OCI-LY7 (cell line): ENCODE data around the gene PPL. TPM values are rescaled to one million over a fixed set of nuclear protein-coding genes. Genes with fewer than 3 reads are reported as not detected.

ENCODE experiments used
- Bru-seq: library from RNA; stranded (reverse); fragments of 400-500 nt; gene quantifications from one replicate; lab custom pipeline; 2021; lab: Mats Ljungman, UMichigan
- BruChase-seq, 2 experiments: library from RNA; stranded (reverse); fragments of 400-500 nt; gene quantifications; one replicate each; lab custom pipeline; 2021; lab: Mats Ljungman, UMichigan
- BruUV-seq: library from RNA; stranded (reverse); fragments of 400-500 nt; replicated peaks from 2 replicates; lab custom pipeline; 2021; lab: Mats Ljungman, UMichigan
- CTCF ChIA-PET: fragments of 300-600 bp; sonication (Branson Sonifier 250); formaldehyde crosslinking; loops from one replicate; lab custom pipeline; 2022; ENCODE audit warnings: antibody characterized with exemption; ENCODE audit not compliant: unreplicated experiment; lab: Charles Lee
- POLR2A ChIA-PET: fragments of 300-600 bp; sonication (Branson Sonifier 250); formaldehyde crosslinking; loops from one replicate; lab custom pipeline; 2022; ENCODE audit warnings: antibody characterized with exemption; lab: Charles Lee
- DNase-seq: peaks from one replicate; pipeline ENCODE4 v3.0.0-alpha.2; 2015; ENCODE audit warnings: low spot score
- H2AFZ ChIP-seq: fragments of 200-600 bp; sonication (generic), shearing (Covaris generic); 2 replicates; pipeline ENCODE4 v1.6.1; 2014; ENCODE audit warnings: mild to moderate bottlenecking, antibody characterized with exemption, low read length, moderate library complexity
- H3K27ac ChIP-seq: fragments of 200-600 bp; sonication (generic); 2 replicates; pipeline ENCODE4 v1.5.1; 2014; ENCODE audit warnings: mixed run types, low read depth, mild to moderate bottlenecking, moderate library complexity, low read length, inconsistent platforms; ENCODE audit not compliant: poor library complexity, severe bottlenecking
- H3K36me3 ChIP-seq: fragments of 200-600 bp; sonication (generic); 2 replicates; pipeline ENCODE4 v1.6.1; 2014; ENCODE audit warnings: mild to moderate bottlenecking, antibody characterized with exemption, low read length, moderate library complexity, mixed read lengths; ENCODE audit not compliant: insufficient read depth
- H3K4me1 ChIP-seq: fragments of 200-600 bp; sonication (generic); 2 replicates; pipeline ENCODE4 v1.5.1; 2014; ENCODE audit warnings: mild to moderate bottlenecking, low read length; ENCODE audit not compliant: insufficient read depth, poor library complexity, severe bottlenecking
- H3K4me2 ChIP-seq: fragments of 200-600 bp; sonication (generic); 2 replicates; pipeline ENCODE4 v1.6.1; 2014; ENCODE audit warnings: mild to moderate bottlenecking, low read length
- H3K4me3 ChIP-seq: fragments of 200-600 bp; sonication (generic); 2 replicates; pipeline ENCODE4 v1.5.1; 2014; ENCODE audit warnings: mild to moderate bottlenecking, low read depth, low read length; ENCODE audit not compliant: poor library complexity, severe bottlenecking
- H3K79me2 ChIP-seq: fragments of 200-600 bp; sonication (generic); 2 replicates; pipeline ENCODE4 v1.6.1; 2016; ENCODE audit warnings: low read depth, mild to moderate bottlenecking, low read length, moderate library complexity, mixed read lengths; ENCODE audit not compliant: insufficient read depth
- H3K9me2 ChIP-seq: fragments of 200-600 bp; sonication (generic); 2 replicates; pipeline ENCODE4 v1.6.1; 2016; ENCODE audit warnings: mild to moderate bottlenecking, low read length, mixed read lengths; ENCODE audit not compliant: insufficient read depth
- H3K9me3 ChIP-seq: fragments of 200-600 bp; sonication (generic); 2 replicates; pipeline ENCODE4 v1.6.1; 2014; ENCODE audit warnings: mild to moderate bottlenecking, mixed run types, low read length, mixed read lengths
- H4K20me1 ChIP-seq: fragments of 200-600 bp; sonication (generic); 2 replicates; pipeline ENCODE4 v1.6.1; 2014; ENCODE audit warnings: mild to moderate bottlenecking, antibody characterized with exemption, low read length, moderate library complexity, mixed read lengths; ENCODE audit not compliant: insufficient read depth
- EZH2phosphoT487 ChIP-seq: fragments of 200-600 bp; sonication (generic); IDR thresholded peaks from 2 replicates; pipeline ENCODE4 v1.6.1; 2018; ENCODE audit warnings: low read depth, borderline replicate concordance, mild to moderate bottlenecking, mixed run types, antibody characterized with exemption, low read length, moderate library complexity, mixed read lengths
- intact Hi-C: fragments of 100-400 bp; cut with micrococcal nuclease; formaldehyde crosslinking; loops from one replicate; pipeline ENCODE4 v1.10.0; 2022; ENCODE audit not compliant: unreplicated experiment
- long read RNA-seq: library from polyadenylated mRNA; stranded (forward); transcript quantifications from one replicate; pipeline ENCODE4 v2.0.0, GENCODE V29; 2022
- total RNA-seq, 2 experiments: library from RNA; depleted of rRNA in 1 of 2; stranded (reverse); fragments of >200 nt in 1 of 2; shearing (Covaris generic) in 1 of 2; gene quantifications; 2 replicates each; pipeline ENCODE4 v1.2.3, GENCODE V29; 2014 to 2022
- TF ChIP-seq, protein P1 (sequence below): fragments of 200-600 bp; sonication (generic); conservative IDR thresholded peaks from 2 replicates; pipeline ENCODE4 v1.5.1; 2014; ENCODE audit warnings: mild to moderate bottlenecking, antibody characterized with exemption, low read length, moderate library complexity, mixed read lengths

PPL gene, protein sequence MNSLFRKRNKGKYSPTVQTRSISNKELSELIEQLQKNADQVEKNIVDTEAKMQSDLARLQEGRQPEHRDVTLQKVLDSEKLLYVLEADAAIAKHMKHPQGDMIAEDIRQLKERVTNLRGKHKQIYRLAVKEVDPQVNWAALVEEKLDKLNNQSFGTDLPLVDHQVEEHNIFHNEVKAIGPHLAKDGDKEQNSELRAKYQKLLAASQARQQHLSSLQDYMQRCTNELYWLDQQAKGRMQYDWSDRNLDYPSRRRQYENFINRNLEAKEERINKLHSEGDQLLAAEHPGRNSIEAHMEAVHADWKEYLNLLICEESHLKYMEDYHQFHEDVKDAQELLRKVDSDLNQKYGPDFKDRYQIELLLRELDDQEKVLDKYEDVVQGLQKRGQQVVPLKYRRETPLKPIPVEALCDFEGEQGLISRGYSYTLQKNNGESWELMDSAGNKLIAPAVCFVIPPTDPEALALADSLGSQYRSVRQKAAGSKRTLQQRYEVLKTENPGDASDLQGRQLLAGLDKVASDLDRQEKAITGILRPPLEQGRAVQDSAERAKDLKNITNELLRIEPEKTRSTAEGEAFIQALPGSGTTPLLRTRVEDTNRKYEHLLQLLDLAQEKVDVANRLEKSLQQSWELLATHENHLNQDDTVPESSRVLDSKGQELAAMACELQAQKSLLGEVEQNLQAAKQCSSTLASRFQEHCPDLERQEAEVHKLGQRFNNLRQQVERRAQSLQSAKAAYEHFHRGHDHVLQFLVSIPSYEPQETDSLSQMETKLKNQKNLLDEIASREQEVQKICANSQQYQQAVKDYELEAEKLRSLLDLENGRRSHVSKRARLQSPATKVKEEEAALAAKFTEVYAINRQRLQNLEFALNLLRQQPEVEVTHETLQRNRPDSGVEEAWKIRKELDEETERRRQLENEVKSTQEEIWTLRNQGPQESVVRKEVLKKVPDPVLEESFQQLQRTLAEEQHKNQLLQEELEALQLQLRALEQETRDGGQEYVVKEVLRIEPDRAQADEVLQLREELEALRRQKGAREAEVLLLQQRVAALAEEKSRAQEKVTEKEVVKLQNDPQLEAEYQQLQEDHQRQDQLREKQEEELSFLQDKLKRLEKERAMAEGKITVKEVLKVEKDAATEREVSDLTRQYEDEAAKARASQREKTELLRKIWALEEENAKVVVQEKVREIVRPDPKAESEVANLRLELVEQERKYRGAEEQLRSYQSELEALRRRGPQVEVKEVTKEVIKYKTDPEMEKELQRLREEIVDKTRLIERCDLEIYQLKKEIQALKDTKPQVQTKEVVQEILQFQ (N-terminal part only)
- total RNA-seq (2014; rRNA removed; shearing (Covaris generic)) = not detected in 2 replicates
- total RNA-seq (2022) = not detected in 2 replicates
- Bru-seq, nascent RNA = percentile 11 among the genes with signal in this experiment
- BruChase-seq, experiment 1, labeled RNA remaining after a 6-hour chase = percentile 5 among the genes with signal in this experiment
- percentile 13 among the genes with signal in this experiment for BruChase-seq, experiment 2, labeled RNA remaining after a 2-hour chase
- long read RNA-seq, partial matches to known transcripts = 0 of 5 reads
- long read RNA-seq, other reads (novel, unspliced or antisense) = 5 of 5 reads

DNA sequence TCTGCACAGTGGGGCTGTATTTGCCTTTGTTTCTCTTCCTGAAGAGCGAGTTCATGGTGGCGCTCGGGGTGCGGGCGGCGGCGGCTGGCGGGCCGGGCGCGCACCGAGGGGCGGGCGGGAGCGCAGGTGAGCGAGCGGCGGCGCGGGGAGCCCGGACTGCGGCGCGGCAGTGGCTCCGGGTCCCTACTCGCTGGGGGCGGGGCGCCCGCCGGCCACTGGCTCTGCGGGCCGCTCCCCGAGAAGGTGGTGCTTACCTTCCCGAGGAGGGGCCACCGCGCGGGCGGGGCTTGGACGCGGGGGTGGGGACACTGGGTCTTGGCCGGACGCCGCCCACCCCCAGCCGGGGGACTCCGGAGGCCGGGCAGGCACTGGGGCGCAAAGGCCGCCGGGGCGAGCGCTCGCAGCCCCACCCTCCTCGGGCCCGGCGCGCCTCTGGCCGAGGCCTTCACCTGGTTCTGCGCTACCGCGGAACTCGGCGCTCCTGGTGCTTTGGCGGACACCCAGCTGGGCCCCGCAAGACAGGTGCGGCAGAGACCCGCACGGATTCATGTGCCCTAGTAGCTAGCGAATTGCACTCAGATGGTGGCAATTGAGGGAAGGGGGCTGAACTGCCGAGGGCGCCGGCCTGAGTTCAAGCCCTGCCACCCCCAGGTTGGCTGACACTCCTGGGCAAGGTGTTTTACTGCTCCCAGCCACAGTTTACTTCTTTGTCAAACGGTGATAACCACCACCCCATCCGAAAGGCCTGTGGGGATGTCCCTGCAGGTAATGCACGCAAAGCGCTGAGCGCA, at the start of gene PPL:
PPL (minus strand) TSS at position 158 of the 791 bp plus-strand sequence; CDS start at position 55, 103 bp downstream.
- Histone ChIP-seq H3K9me3 (no peaks in the 10 kb centered on the region), H3K4me1 (no peaks in the 10 kb centered on the region), H3K27ac (no peak within 1 kb of the TSS), H4K20me1 (no peaks in the 10 kb centered on the region), H3K79me2 (no peaks in the 10 kb centered on the region), H3K4me3 (no peak within 1 kb of the TSS), H3K9me2 (no peaks in the 10 kb centered on the region), H3K36me3 (no peaks in the 10 kb centered on the region), H2AFZ (no peak within 1 kb of the TSS), H3K4me2 (no peak within 1 kb of the TSS; the same call in 1 of the 2 replicates)
- no TSS peak for BruUV-seq
- DNase-seq = no peak
- TF ChIP-seq, protein P1, sequence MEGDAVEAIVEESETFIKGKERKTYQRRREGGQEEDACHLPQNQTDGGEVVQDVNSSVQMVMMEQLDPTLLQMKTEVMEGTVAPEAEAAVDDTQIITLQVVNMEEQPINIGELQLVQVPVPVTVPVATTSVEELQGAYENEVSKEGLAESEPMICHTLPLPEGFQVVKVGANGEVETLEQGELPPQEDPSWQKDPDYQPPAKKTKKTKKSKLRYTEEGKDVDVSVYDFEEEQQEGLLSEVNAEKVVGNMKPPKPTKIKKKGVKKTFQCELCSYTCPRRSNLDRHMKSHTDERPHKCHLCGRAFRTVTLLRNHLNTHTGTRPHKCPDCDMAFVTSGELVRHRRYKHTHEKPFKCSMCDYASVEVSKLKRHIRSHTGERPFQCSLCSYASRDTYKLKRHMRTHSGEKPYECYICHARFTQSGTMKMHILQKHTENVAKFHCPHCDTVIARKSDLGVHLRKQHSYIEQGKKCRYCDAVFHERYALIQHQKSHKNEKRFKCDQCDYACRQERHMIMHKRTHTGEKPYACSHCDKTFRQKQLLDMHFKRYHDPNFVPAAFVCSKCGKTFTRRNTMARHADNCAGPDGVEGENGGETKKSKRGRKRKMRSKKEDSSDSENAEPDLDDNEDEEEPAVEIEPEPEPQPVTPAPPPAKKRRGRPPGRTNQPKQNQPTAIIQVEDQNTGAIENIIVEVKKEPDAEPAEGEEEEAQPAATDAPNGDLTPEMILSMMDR = no peak
- no peak for TF ChIP-seq EZH2phosphoT487
- intact Hi-C loops = no loop called here
- POLR2A ChIA-PET = no interaction called here
- CTCF ChIA-PET = interaction anchor here (0.5 kb wide), 1 partner anchor 53 kb away, joined by 4 read pairs; no protein-coding TSS in a partner anchor

DNA sequence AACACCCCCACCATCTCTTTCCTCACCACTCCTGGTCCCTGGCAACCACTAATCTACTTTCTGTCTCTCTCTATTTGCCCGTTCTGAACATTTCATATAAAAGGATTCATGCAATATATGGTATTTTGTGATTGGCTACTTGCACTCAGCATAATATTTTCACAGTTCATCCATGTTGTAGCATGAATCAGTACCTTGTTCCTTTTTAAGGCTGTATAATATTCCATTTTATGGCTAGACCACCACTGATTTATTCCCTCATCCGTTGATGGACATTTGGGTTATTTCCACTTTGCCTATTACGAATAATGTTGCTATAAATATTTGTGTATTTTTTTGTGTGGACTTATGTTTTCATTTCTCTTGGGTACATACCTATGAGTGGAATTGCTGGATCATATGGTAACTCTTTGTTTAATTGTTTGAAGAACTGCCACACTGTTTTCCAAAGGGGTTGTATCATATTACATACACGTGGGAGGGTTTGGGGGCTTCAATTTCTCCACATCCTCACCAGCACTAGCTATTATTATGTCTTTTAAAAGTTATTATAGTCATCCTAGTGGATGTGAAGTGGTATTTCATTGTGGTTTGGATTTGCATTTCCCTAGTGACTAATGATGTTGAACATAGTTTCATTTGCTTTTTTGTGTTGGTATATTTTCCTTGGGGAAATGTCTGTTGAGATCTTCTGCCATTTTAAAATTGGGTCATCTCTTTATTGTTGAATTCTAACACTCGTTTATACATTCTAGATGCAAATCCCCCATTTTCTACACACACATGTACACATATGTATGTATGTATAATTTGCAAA, 47.4 kb upstream of the PPL start:
- TF ChIP-seq EZH2phosphoT487 = no peak
- TF ChIP-seq, protein P1 = no peak
- no peaks in the 10 kb centered on the region for H3K36me3 ChIP-seq
- no peak overlapping the region for H2AFZ ChIP-seq
- H3K4me3 ChIP-seq = no peak overlapping the region
- H3K4me1 ChIP-seq = no peaks in the 10 kb centered on the region
- H3K79me2 ChIP-seq = no peaks in the 10 kb centered on the region
- no peak overlapping the region for H3K4me2 ChIP-seq
- POLR2A ChIA-PET = no interaction called here
- no peaks in the 10 kb centered on the region for H3K9me2 ChIP-seq
- BruUV-seq = no TSS peak
- CTCF ChIA-PET = no interaction called here
- DNase-seq = no peak
- intact Hi-C loops = no loop called here
- no peaks in the 10 kb centered on the region for H3K9me3 ChIP-seq
- H4K20me1 ChIP-seq = no peaks in the 10 kb centered on the region
- H3K27ac ChIP-seq = no peak overlapping the region
